Thyroid gland (tissue), 4 donors: Measurements from ENCODE around the gene ALDH4A1.

Experiments used
- CTCF ChIP-seq, 6 experiments: fragments of 200-600 bp in 3 of 6; fragments of 450-650 bp in 3 of 6; sonication (generic) in 3 of 6; IDR thresholded peaks; one replicate each; pipeline ENCODE4 v1.5.1; 2016 to 2019; ENCODE audit warnings: antibody characterized with exemption in 6 of 6, mild to moderate bottlenecking in 2 of 6, inconsistent platforms in 1 of 6, moderate library complexity in 1 of 6
- POLR2A ChIP-seq, 2 donors: fragments of 450-650 bp; IDR thresholded peaks; one replicate each; pipeline ENCODE4 v1.6.1; 2017; ENCODE audit warnings: antibody characterized with exemption in 2 of 2, mild to moderate bottlenecking in 2 of 2, moderate library complexity in 1 of 2

- TF ChIP-seq CTCF (IDR thresholded peaks at IDR 0.05) (no peak), POLR2A (IDR thresholded peaks at IDR 0.05) (no peak)
Measured at GRCh38 chr1:18937539-18937938, 35.2 kb upstream of the ALDH4A1 start.
